HG02798 (cell line): ENCODE data around the gene NSUN3.

Experiments
- ATAC-seq: cut with Tn5 transposase; IDR thresholded peaks from one replicate; pipeline ENCODE4 v1.9.1; 2021; ENCODE audit warnings: mild to moderate bottlenecking; ENCODE audit not compliant: unreplicated experiment, poor library complexity

The NSUN3 gene

DNA sequence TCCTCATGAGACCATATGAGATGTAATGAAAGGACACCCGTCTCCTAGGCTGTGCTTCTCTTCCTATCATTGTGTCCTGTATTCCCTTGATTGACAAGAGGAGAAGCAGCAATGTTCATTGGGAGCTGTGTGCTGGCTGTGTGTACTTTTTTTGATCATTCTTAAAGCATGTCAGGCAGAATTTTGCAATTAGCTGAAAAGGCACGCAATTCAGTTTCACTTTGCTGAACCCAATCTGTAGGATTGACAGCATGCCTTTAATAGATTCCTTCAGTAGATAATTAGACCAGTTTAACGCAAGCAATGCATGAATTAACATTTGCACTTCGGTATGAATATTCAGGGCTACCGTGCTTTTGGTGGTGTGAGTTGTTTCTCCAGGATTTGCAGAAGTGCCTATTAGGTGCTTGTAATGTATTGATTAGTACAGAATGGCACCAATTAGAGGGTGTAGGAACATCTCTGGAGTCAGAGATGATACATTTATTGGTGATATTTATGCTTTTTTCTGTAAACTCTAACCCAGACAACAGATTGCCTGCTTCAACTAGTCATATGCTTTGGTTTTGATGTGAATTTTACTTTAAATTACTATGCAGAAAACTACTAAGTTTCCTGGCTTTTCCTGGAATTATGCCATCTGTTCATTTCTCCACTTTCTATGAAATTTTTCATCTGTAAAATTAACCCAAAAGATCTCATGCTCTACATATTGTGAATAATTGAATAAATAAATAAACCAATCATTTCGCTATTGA is 114.3 kb downstream of the NSUN3 start:
- ATAC-seq = no peak
